WERI-Rb-1 (cell line): ENCODE results near the gene RSPH6A.

Experiments
- DNase-seq: peaks from one replicate; pipeline ENCODE4 v3.0.0-alpha.2; 2020
- H3K27ac ChIP-seq: fragments of 250-450 bp; sonication (Bioruptor Pico); 2 replicates; pipeline ENCODE4 v1.5.1; 2020; ENCODE audit warnings: mild to moderate bottlenecking, moderate library complexity
- H3K27me3 ChIP-seq: fragments of 250-450 bp; sonication (Bioruptor Pico); 2 replicates; pipeline ENCODE4 v1.5.1; 2021; ENCODE audit warnings: mild to moderate bottlenecking, low read depth, moderate library complexity; ENCODE audit not compliant: insufficient read depth, severe bottlenecking
- H3K36me3 ChIP-seq: fragments of 250-450 bp; sonication (Bioruptor Pico); 2 replicates; pipeline ENCODE4 v1.5.1; 2020; ENCODE audit warnings: mild to moderate bottlenecking, moderate library complexity
- H3K4me3 ChIP-seq: 2 replicates; pipeline ENCODE4 v1.5.1; 2011; ENCODE audit warnings: low read depth, mild to moderate bottlenecking, control low read depth, low read length
- H3K9me3 ChIP-seq: fragments of 250-450 bp; sonication (Bioruptor Pico); 2 replicates; pipeline ENCODE4 v1.5.1; 2021; ENCODE audit warnings: mild to moderate bottlenecking, moderate library complexity; ENCODE audit not compliant: severe bottlenecking
- TF ChIP-seq, protein P1 (sequence below): IDR thresholded peaks from 2 replicates; pipeline ENCODE4 v1.5.1; 2011; ENCODE audit warnings: low read depth, mild to moderate bottlenecking, control low read depth, inconsistent platforms, low read length

RSPH6A gene

DNA sequence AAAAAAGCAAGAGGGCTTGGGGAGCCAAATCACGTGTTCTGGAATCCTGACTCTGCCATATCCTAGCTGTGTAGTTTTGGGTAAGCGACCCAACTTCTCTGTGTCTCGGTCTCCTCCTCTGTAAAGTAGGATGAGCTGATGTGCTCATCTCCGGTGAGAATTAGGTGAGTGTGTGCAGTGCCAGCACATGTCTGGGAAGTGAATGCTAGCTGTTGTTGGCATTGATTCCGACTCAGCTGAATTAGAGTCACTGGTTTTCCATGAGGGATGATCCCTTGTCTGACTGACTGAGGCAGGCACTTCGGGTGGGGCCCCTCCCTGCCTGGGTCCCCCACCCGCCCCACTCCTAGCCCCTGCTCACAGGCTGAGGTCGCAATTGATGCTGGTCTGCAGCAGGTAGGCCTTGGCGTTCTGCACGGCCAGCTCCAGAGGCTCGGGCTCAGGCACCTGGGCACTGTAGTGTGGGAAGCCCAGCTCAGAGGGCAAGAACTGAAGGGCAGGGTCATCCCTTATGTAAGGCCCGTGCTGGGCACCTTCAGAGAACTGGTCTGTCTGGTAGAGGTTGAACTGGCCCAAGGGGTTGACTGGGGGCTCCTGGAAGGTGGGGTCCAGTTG is 835 bp downstream of the RSPH6A start:
- H3K4me3 ChIP-seq, result no peak overlapping the region
- no peaks in the 10 kb centered on the region for H3K27me3 ChIP-seq
- TF ChIP-seq, protein P1, sequence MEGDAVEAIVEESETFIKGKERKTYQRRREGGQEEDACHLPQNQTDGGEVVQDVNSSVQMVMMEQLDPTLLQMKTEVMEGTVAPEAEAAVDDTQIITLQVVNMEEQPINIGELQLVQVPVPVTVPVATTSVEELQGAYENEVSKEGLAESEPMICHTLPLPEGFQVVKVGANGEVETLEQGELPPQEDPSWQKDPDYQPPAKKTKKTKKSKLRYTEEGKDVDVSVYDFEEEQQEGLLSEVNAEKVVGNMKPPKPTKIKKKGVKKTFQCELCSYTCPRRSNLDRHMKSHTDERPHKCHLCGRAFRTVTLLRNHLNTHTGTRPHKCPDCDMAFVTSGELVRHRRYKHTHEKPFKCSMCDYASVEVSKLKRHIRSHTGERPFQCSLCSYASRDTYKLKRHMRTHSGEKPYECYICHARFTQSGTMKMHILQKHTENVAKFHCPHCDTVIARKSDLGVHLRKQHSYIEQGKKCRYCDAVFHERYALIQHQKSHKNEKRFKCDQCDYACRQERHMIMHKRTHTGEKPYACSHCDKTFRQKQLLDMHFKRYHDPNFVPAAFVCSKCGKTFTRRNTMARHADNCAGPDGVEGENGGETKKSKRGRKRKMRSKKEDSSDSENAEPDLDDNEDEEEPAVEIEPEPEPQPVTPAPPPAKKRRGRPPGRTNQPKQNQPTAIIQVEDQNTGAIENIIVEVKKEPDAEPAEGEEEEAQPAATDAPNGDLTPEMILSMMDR, result no peak
- H3K9me3 ChIP-seq, result no peaks in the 10 kb centered on the region
- H3K36me3 ChIP-seq, result no peaks in the 10 kb centered on the region
- no peak overlapping the region for H3K27ac ChIP-seq
- no peak for DNase-seq

DNA sequence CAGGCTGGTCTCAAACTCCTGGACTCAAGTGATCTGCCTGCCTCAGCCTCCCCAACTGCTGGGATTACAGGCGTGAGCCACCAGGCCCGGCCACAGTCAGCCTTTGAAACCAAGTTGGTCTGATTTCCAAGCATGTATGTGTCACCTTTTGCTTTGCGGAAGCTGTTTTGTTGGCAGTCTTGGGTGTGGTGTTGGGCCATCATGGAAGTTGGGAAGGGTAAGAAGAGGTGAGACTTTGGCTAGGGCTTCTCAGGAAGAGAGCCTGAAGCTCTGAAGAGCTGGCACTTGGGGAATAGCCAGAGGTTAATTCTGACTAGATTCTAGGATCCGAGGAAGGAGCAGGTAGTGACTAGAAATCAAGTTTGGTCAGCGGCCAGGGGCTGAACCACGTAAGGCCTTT is 2.8 kb downstream of the RSPH6A start:
- Histone ChIP-seq H3K27ac (no peak overlapping the region), H3K4me3 (no peak overlapping the region), H3K9me3 (no peaks in the 10 kb centered on the region), H3K27me3 (no peaks in the 10 kb centered on the region), H3K36me3 (no peaks in the 10 kb centered on the region)
- TF ChIP-seq, protein P1, result no peak
- no peak for DNase-seq

DNA sequence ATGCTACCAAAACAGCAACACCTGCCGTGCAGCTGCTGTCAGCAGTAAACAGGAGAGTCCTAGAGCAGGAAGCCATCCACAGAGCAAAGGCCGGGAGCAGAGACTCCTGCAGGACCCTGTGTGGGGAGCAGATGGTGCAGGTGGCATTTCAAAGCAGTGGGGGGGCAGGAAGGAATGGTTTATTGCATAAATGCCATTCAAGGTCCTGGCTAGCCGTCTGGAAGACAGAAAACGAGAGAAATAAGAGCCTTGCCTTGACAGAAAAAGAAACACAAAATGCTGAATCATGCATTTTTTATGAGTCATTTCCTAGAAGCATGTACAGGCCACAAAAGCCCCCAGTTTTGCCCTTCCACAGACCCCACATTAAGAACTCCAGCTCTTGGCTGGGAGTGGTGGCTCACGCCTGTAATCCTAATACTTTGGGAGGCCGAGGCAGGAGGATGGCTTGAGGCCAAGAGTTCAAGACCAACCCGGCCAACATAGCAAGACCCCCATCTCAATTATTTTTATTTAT is 5.4 kb downstream of the RSPH6A start:
- no peak overlapping the region for H3K4me3 ChIP-seq
- TF ChIP-seq, protein P1, result no peak
- no peaks in the 10 kb centered on the region for H3K36me3 ChIP-seq
- no peak overlapping the region for H3K27ac ChIP-seq
- DNase-seq, result no peak
- H3K27me3 ChIP-seq, result no peaks in the 10 kb centered on the region
- H3K9me3 ChIP-seq, result no peaks in the 10 kb centered on the region

DNA sequence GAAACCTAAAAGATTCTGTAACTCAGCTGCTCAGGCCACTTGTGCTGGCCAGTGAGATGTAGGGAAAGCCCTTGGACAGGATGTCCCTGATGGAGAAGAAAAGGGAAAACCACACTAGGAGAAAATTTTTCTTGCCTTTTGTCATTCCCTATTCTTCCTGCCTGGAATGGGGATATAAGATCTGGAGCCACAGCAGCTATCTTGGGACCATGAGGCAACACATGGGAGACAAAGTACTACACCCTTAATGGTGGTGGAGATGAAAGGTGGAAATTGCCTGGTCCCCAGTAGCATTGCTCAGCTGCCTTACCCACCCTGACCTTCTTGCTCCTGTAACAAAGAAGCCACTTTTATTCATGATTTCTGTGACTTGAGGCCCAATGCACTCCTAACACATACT is 9.4 kb downstream of the RSPH6A start:
- Histone ChIP-seq H3K27ac (no peak overlapping the region), H3K9me3 (no peaks in the 10 kb centered on the region), H3K4me3 (no peak overlapping the region), H3K27me3 (no peaks in the 10 kb centered on the region), H3K36me3 (no peaks in the 10 kb centered on the region)
- no peak for DNase-seq
- TF ChIP-seq, protein P1, result no peak

DNA sequence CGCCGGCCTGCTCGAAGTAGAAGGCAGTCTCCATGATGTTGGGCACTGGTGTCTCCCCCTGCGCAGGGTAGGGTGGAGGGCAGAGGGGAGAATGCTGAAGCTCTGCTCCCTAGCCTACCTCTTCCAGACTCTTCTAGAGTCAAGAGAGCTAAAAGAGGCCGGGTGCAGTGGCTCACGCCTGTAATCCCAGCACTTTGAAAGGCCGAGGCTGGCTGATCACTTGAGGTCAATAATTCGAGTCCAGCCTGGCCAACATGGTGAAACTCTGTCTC is 10.2 kb downstream of the RSPH6A start:
- no peaks in the 10 kb centered on the region for H3K27me3 ChIP-seq
- H3K9me3 ChIP-seq, result no peaks in the 10 kb centered on the region
- no peak overlapping the region for H3K4me3 ChIP-seq
- DNase-seq, result no peak
- H3K36me3 ChIP-seq, result no peaks in the 10 kb centered on the region
- TF ChIP-seq, protein P1, result no peak
- no peak overlapping the region for H3K27ac ChIP-seq
